K562 (cell line): ENCODE results near the gene PKIB. TPM values are rescaled to one million over a fixed set of nuclear protein-coding genes. Genes with fewer than 3 reads are reported as not detected.

ENCODE experiments used
- ATAC-seq: fragments of 200-7000 bp; cut with Tn5 transposase; 3 replicates; pipeline ENCODE4 v1.9.1; 2020; ENCODE audit warnings: moderate library complexity
- BruUV-seq: library from RNA; stranded (reverse); fragments of 400-500 nt; replicated peaks from 2 replicates; lab custom pipeline; 2021; lab: Mats Ljungman, UMichigan
- CTCF ChIA-PET: fragments of 300-600 bp; formaldehyde crosslinking; extraction: SDS; loops from one replicate; lab custom pipeline; 2021; ENCODE audit warnings: low intra/inter-chr PET ratio; lab: Yijun Ruan, JAX
- POLR2A ChIA-PET: fragments of 300-600, 350-650 bp; sonication (Branson Sonifier 250); formaldehyde crosslinking; extraction: SDS; loops from one replicate; lab custom pipeline; 2021; ENCODE audit warnings: antibody characterized with exemption, inconsistent platforms; lab: Yijun Ruan, JAX
- DNase-seq, 4 experiments: peaks; one replicate each; pipeline versions ENCODE4 v3.0.0 to v3.0.0-alpha.2; 2011 to 2018; ENCODE audit warnings: low spot score in 3 of 4, mixed read lengths in 3 of 4; ENCODE audit errors: extremely low read depth in 1 of 4
- FAIRE-seq: peaks from 2 replicates; lab custom pipeline; 2011; peaks lifted over from hg19 to GRCh38; lab: Jason Lieb, UNC
- H2AFZ ChIP-seq: 2 replicates; pipeline ENCODE4 v1.6.0; 2011; ENCODE audit warnings: low read depth, low read length, control low read depth, inconsistent platforms
- H3K27ac ChIP-seq: fragments of 200-600 bp; 3 replicates; pipeline ENCODE4 v1.8.0; 2011; ENCODE audit warnings: low read depth, mild to moderate bottlenecking, control low read depth, inconsistent platforms, low read length, moderate library complexity, mixed read lengths; ENCODE audit errors: extremely low read depth
- H3K27me3 ChIP-seq, 2 experiments: fragments of 300-600 bp in 1 of 2; 2 replicates in 1 of 2; 3 replicates in 1 of 2; pipeline versions ENCODE4 v1.6.0 to v1.8.0; 2011; ENCODE audit warnings: inconsistent platforms in 2 of 2, low read length in 2 of 2, mild to moderate bottlenecking in 1 of 2, mixed read lengths in 1 of 2, moderate library complexity in 1 of 2; ENCODE audit not compliant: control insufficient read depth in 2 of 2, insufficient read depth in 2 of 2
- H3K36me3 ChIP-seq: fragments of 300-600 bp; 3 replicates; pipeline ENCODE4 v1.8.0; 2011; ENCODE audit warnings: mild to moderate bottlenecking, low read length, inconsistent platforms; ENCODE audit not compliant: control insufficient read depth, insufficient read depth
- H3K4me1 ChIP-seq, 2 experiments: fragments of 200-600 bp in 1 of 2; replicated peaks in 1 of 2; 2 replicates in 1 of 2; 3 replicates in 1 of 2; pipeline versions ENCODE4 v1.5.1 to v1.8.0; 2011; ENCODE audit warnings: inconsistent platforms in 2 of 2, low read length in 2 of 2, mild to moderate bottlenecking in 1 of 2, mixed read lengths in 1 of 2, moderate library complexity in 1 of 2; ENCODE audit not compliant: control insufficient read depth in 2 of 2, insufficient read depth in 2 of 2
- H3K4me2 ChIP-seq: 2 replicates; pipeline ENCODE4 v1.6.1; 2011; ENCODE audit warnings: low read length, control low read depth, inconsistent platforms, mixed read lengths; ENCODE audit not compliant: insufficient read depth
- H3K4me3 ChIP-seq: fragments of 200-600 bp; sonication (generic), shearing (Covaris generic); 2 replicates; pipeline ENCODE4 v1.5.1; 2016; ENCODE audit warnings: control low read depth, inconsistent platforms
- H3K79me2 ChIP-seq: fragments of 200-600 bp; 3 replicates; pipeline ENCODE4 v1.8.0; 2011; ENCODE audit warnings: low read length, inconsistent platforms; ENCODE audit not compliant: control insufficient read depth, insufficient read depth
- H3K9ac ChIP-seq, 2 experiments: 2 replicates each; pipeline versions ENCODE4 v1.6.0 to v1.6.1; 2011; ENCODE audit warnings: low read depth in 2 of 2, low read length in 2 of 2, control low read depth in 1 of 2, inconsistent platforms in 1 of 2, mild to moderate bottlenecking in 1 of 2, mixed read lengths in 1 of 2; ENCODE audit not compliant: insufficient read depth in 1 of 2
- H3K9me1 ChIP-seq: one replicate; pipeline ENCODE4 v1.6.0; 2011; ENCODE audit warnings: inconsistent platforms, mild to moderate bottlenecking, low read length, moderate library complexity; ENCODE audit not compliant: control insufficient read depth, insufficient read depth
- H3K9me3 ChIP-seq: replicated peaks from 2 replicates; pipeline ENCODE4 v1.5.1; 2011; ENCODE audit warnings: low read depth, low read length, inconsistent platforms; ENCODE audit not compliant: control insufficient read depth, insufficient read depth
- H4K20me1 ChIP-seq: replicated peaks from 2 replicates; pipeline ENCODE4 v1.6.1; 2011; ENCODE audit warnings: low read length, inconsistent platforms, mixed read lengths; ENCODE audit not compliant: control insufficient read depth, insufficient read depth
- ATF6 ChIP-seq: sonication (generic); formaldehyde crosslinking; IDR thresholded peaks from 2 replicates; pipeline ENCODE4 v1.4.0; 2020; ENCODE audit warnings: mild to moderate bottlenecking, missing genetic modification reagents
- BRCA1 ChIP-seq, 2 experiments: fragments of 450-650 bp in 1 of 2; sonication (generic) in 1 of 2; formaldehyde crosslinking in 1 of 2; IDR thresholded peaks; 2 replicates each; pipeline versions ENCODE4 v1.5.0 to v1.6.1; 2017 to 2020; ENCODE audit warnings: mild to moderate bottlenecking in 1 of 2, missing genetic modification reagents in 1 of 2
- CBFA2T3 ChIP-seq: fragments of 450-650 bp; IDR thresholded peaks from 2 replicates; pipeline ENCODE4 v1.6.1; 2017
- FOXP1 ChIP-seq: sonication (generic); formaldehyde crosslinking; IDR thresholded peaks from 2 replicates; pipeline ENCODE4 v1.8.0; 2022; ENCODE audit warnings: mild to moderate bottlenecking, missing genetic modification reagents
- MIER1 ChIP-seq: fragments of 450-650 bp; IDR thresholded peaks from 2 replicates; pipeline ENCODE4 v1.6.1; 2016; ENCODE audit warnings: antibody characterized with exemption, mild to moderate bottlenecking, low read depth
- MNT ChIP-seq, 2 experiments: fragments of 450-650 bp; conservative IDR thresholded peaks; 2 replicates each; pipeline ENCODE4 v1.6.1; 2017; ENCODE audit warnings: mild to moderate bottlenecking in 2 of 2, moderate library complexity in 2 of 2
- ZBTB7A ChIP-seq: IDR thresholded peaks from 2 replicates; pipeline ENCODE4 v1.6.1; 2011; ENCODE audit warnings: low read depth, mild to moderate bottlenecking, low read length, moderate library complexity, borderline replicate concordance; ENCODE audit not compliant: control insufficient read depth
- WGBS: fragments of 100-300 bp; shearing (Covaris generic); methylation state at CpG from one replicate; pipeline ENCODE4 v1.1.6; 2016; ENCODE audit warnings: low coverage, mixed read lengths; ENCODE audit not compliant: insufficient coverage; ENCODE audit errors: missing lambda C conversion rate; 5-methylcytosine and 5-hydroxymethylcytosine counted together
- in situ Hi-C: fragments of 300-500 bp; cut with MboI; formaldehyde crosslinking; loops from 4 replicates; pipeline ENCODE4 v1.15.0; 2018; ENCODE audit warnings: inconsistent platforms, mixed read lengths
- intact Hi-C: fragments of 100-400 bp; cut with micrococcal nuclease; formaldehyde crosslinking; loops from 2 replicates; pipeline ENCODE4 v1.14.2; 2022
- polyA plus RNA-seq, 8 experiments: library from polyadenylated mRNA; depleted of rRNA in 4 of 8; stranded (reverse) in 5 of 8; unstranded in 3 of 8; fragments of >200 nt; fragmentation: Nextera tagmentation in 2 of 8; fragmentation: Illumina TruSeq in 1 of 8; extraction: Ambion mirVana in 2 of 8; extraction: Trizol in 1 of 8; gene quantifications; 2 replicates each; pipeline versions ENCODE4 v1.2.1 to v1.2.3, GENCODE V29; 2011 to 2014; ENCODE audit warnings: inconsistent platforms in 1 of 8, missing spikeins in 1 of 8
- total RNA-seq, 7 experiments: library from RNA; depleted of rRNA in 6 of 7; stranded (reverse); fragments of >200 nt in 6 of 7; fragmentation: Illumina TruSeq in 2 of 7; extraction: Trizol in 2 of 7; gene quantifications; 2 replicates each; pipeline versions ENCODE4 v1.2.1 to v1.2.3, GENCODE V29; 2011 to 2021; ENCODE audit warnings: low replicate concordance in 1 of 7

Gene PKIB
- total and polyA plus RNA-seq, 9 of the 15 experiments (the other 6 are each of a cell fraction or from before 2014, with no cell fraction given), result 14.8 to 37.5 (median 27.4) TPM

GRCh38 chr6:122673343-122673961 is 63.2 kb downstream of the PKIB start (continued):
- TF ChIP-seq MNT (conservative IDR thresholded peaks at IDR 0.05), result no peak
- no peak for TF ChIP-seq ATF6 (CRISPR knock-in tag)
- TF ChIP-seq ZBTB7A, result no peak
- TF ChIP-seq, all 486 proteins: peak for 0

- no peak overlapping the region for H3K27ac ChIP-seq
- intact Hi-C loops, result no loop called here
- 46% methylated on average over 1 of the region's 1 CpG for WGBS
- no peaks in the 10 kb centered on the region for H3K9me3 ChIP-seq
- FAIRE-seq, result no peak
- peaks cover 0 to 3% of the 10 kb centered on the region in 2 experiments; a peak in 2 of 5 replicates for H3K4me1 ChIP-seq
- TF ChIP-seq CBFA2T3 (no peak), BRCA1 (IDR thresholded peaks at IDR 0.05) (no peak), BRCA1 (CRISPR knock-in tag; IDR thresholded peaks at IDR 0.05) (no peak), FOXP1 (CRISPR knock-in tag) (no peak), MIER1 (no peak)
- no peaks in the 10 kb centered on the region for H3K27me3 ChIP-seq
- DNase-seq, result no peak
- H3K9ac ChIP-seq, result no peak overlapping the region
- BruUV-seq, result no TSS peak
- no peak overlapping the region for H3K4me2 ChIP-seq
- no peaks in the 10 kb centered on the region for H4K20me1 ChIP-seq
- in situ Hi-C loops, result no loop called here
- POLR2A ChIA-PET, result no interaction called here
- H3K36me3 ChIP-seq, result no peaks in the 10 kb centered on the region; the same call in 2 of the 3 replicates
- H3K9me1 ChIP-seq, result no peaks in the 10 kb centered on the region
- CTCF ChIA-PET, result no interaction called here
- H3K4me3 ChIP-seq, result no peak overlapping the region
- no peak overlapping the region for H2AFZ ChIP-seq
- ATAC-seq, result no peak
- no peaks in the 10 kb centered on the region for H3K79me2 ChIP-seq
Measured at GRCh38 chr6:122676146-122676545, 65.9 kb downstream of the PKIB start.
